Urinary bladder (tissue), 4 donors: ENCODE results near the gene CHST1. TPM values are rescaled to one million over a fixed set of nuclear protein-coding genes. Genes with fewer than 3 reads are reported as not detected.

Experiments
- DNase-seq: peaks from one replicate; pipeline ENCODE4 v3.0.0-alpha.2; 2015; ENCODE audit errors: extremely low spot score
- H3K27ac ChIP-seq: one replicate; pipeline ENCODE4 v1.5.1; 2013; ENCODE audit warnings: low read depth, mild to moderate bottlenecking, moderate library complexity
- H3K36me3 ChIP-seq: one replicate; pipeline ENCODE4 v1.6.1; 2013; ENCODE audit warnings: mild to moderate bottlenecking, moderate library complexity; ENCODE audit not compliant: insufficient read depth
- H3K4me1 ChIP-seq: one replicate; pipeline ENCODE4 v1.6.1; 2013; ENCODE audit warnings: mild to moderate bottlenecking, moderate library complexity; ENCODE audit not compliant: insufficient read depth
- H3K4me3 ChIP-seq: one replicate; pipeline ENCODE4 v1.5.1; 2013; ENCODE audit warnings: low read depth, low read length
- WGBS: extraction: QIAGEN DNeasy Blood & Tissue Kit; methylation state at CpG from one replicate; pipeline ENCODE4 v1.1.7; 2013; 5-methylcytosine and 5-hydroxymethylcytosine counted together
- polyA plus RNA-seq: library from polyadenylated mRNA; stranded (reverse); fragments of 200-250 nt; gene quantifications from one replicate; pipeline ENCODE4 v1.2.3, GENCODE V29; 2013
- total RNA-seq: library from RNA; depleted of rRNA; stranded (reverse); fragments of >200 nt; gene quantifications from one replicate; pipeline ENCODE4 v1.2.3, GENCODE V29; 2014
- donor health status: healthy with polysubstance abuse.
- donor health status: healthy.

Gene CHST1
- total and polyA plus RNA-seq, 2 donors, result 2.7 to 4.2 TPM

DNA sequence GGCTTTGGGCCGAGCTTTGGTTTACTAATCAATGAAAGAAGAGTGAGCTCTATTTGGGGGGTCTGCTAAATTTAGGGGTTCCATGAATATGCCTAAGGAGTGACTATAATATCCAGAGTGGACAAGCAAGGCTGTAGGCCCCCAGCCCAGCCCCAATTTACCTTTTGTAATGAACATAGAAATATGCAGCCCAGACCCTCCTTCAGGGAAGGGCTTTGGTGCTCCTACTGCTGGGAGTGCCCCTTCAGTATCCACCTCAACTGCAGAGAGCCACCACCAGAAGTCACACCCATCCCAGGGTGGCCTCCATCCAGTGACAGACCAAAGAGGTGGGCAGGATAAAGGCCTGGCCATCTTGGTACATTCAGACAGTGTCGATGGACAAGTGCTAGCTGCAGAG lies 43.1 kb downstream of the CHST1 start:
- no peak overlapping the region for H3K4me3 ChIP-seq
- no peak overlapping the region for H3K27ac ChIP-seq
- no peaks in the 10 kb centered on the region for H3K36me3 ChIP-seq
- H3K4me1 ChIP-seq, result no peaks in the 10 kb centered on the region
- 90% methylated on average over 2 of the region's 2 CpGs for WGBS
- no peak for DNase-seq

DNA sequence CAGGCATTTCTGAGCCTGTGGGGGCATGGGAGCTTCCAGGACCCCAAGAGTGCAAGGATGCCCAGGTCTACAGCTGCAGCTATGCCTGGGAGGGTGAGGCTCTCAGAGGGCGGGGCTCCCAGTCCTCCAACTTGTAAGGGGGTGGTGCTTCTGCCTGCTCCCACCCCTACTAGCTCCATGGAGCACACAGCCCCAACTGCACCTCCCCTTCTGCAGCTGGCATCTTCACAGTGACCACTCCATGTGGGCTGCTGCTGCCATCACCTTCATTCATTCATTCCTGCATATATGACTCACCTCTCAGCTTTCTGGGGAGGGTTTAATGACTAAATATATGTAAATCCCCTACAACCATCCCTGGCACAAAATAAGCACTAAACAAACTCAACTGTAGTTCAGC lies 43.8 kb downstream of the CHST1 start:
- no peak for DNase-seq
- no peaks in the 10 kb centered on the region for H3K36me3 ChIP-seq
- no peak overlapping the region for H3K4me3 ChIP-seq
- H3K4me1 ChIP-seq, result no peaks in the 10 kb centered on the region
- H3K27ac ChIP-seq, result no peak overlapping the region
- 59% methylated on average over 1 of the region's 1 CpG for WGBS

DNA sequence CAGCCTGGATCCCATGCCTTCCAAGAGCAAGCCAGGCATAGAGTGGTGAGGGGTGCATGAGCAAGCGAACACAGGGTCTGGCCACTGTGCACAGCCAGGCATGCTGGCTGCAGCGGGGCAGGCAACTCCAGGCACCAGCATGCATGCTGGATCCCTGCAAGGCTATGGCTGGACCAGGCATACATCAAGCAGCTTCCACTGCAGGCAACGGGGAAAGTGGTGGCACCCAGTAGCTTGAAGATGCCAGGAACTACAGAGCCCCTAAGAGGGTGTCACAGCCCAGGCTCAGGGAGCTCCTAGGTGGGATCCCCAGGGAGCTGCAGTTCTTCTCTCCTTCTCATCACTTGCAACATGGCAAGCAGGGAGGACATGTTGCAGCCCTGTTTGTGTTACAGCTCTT lies 45.2 kb downstream of the CHST1 start:
- DNase-seq, result no peak
- Histone ChIP-seq H3K36me3 (no peaks in the 10 kb centered on the region), H3K4me1 (no peaks in the 10 kb centered on the region), H3K27ac (no peak overlapping the region), H3K4me3 (no peak overlapping the region)
- 90% methylated on average over 3 of the region's 3 CpGs for WGBS

DNA sequence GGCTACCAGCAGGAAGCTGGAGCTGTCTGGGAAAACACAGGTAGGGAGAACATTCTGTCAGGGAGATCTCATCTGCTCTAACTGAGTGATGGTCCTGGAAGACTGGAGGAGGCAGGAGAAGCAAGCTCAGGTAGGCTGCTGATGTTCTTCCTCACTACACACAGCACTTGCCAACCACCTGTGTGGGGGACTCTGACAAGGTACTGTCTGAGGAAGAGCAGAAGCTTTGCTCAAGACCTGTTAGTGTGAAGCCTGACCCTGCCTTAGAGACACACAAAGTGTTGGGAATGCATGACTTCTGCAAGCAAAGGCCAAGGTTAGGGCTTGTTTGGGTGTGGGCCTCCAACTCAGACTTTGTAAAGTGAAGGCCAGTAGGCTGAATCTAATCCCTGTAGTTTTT lies 46.5 kb downstream of the CHST1 start:
- Histone ChIP-seq H3K4me3 (no peak overlapping the region), H3K4me1 (no peaks in the 10 kb centered on the region), H3K36me3 (no peaks in the 10 kb centered on the region), H3K27ac (no peak overlapping the region)
- no peak for DNase-seq

DNA sequence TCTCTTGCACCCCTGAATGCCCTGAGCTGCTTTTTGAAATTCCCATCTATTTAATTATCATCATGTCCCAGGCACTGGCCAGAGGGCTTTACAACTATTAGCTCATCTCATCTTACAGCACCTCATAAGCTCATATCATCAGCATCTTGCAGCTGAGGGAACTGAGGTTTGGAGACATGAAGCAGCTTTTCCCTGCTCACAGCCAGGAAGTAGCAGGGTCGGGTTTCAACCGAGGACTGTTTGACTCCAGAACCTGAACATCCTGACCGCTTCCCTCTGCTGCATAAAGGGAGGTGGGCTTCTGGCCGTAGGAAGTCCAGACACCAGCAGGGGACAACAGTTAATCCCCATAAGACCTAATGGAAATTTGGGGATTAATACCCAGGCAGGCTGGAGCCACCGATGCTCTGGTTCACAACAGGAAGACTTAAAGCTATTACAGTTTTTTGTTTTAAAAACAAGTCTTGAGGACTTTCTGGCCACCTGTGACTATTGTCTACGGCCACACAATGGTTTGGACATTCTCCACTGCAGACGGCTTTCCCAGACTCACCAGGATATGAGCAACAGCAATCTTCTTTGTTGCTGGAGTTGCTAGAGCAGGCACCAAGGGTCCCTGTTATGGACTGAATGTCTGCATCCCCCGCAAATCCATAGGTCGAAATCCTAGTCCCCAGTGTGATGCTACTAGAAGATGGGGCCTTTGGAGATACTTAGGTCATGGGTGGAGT lies 47.4 kb downstream of the CHST1 start:
- no peak for DNase-seq
- Histone ChIP-seq H3K4me3 (no peak overlapping the region), H3K4me1 (no peaks in the 10 kb centered on the region), H3K27ac (no peak overlapping the region), H3K36me3 (no peaks in the 10 kb centered on the region)
- WGBS, result 35% methylated on average over 9 of the region's 9 CpGs

DNA sequence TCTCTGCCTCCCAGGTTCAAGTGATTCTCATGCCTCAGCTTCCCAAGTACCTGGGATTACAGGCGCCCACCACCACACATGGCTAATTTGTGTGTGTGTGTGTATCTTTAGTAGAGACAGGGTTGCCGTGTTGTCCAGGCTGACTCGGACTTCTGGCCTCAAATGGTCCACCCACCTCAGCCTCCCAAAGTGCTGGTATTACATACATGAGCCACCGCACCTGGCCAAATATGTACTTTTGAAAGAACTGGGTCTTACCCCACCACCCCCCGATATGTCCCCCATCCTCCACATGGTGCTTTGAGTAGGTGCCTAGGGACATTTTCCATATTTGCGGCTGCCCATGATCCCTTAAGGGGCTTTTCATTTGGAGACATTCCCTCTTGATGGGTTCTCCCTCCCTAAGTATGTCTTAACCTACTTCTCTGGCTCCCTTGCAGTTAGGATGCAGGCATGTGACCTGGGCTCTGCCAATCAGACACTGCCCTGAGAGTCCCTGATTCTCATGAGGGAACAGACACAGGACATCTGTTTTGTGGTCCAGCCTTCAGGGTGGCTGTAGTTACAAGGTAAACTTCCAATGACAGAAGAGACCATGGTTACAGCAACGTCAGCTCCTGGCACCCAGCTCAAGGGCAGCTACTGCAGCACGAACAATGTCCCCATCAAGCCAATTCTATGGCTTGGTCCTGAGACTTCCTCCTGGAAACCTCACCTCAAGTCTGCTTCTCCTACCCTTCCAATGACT lies 48.4 kb downstream of the CHST1 start:
- H3K36me3 ChIP-seq, result no peaks in the 10 kb centered on the region
- H3K4me3 ChIP-seq, result no peak overlapping the region
- H3K4me1 ChIP-seq, result no peaks in the 10 kb centered on the region
- DNase-seq, result no peak
- no peak overlapping the region for H3K27ac ChIP-seq
- WGBS, result 86% methylated on average over 8 of the region's 8 CpGs

DNA sequence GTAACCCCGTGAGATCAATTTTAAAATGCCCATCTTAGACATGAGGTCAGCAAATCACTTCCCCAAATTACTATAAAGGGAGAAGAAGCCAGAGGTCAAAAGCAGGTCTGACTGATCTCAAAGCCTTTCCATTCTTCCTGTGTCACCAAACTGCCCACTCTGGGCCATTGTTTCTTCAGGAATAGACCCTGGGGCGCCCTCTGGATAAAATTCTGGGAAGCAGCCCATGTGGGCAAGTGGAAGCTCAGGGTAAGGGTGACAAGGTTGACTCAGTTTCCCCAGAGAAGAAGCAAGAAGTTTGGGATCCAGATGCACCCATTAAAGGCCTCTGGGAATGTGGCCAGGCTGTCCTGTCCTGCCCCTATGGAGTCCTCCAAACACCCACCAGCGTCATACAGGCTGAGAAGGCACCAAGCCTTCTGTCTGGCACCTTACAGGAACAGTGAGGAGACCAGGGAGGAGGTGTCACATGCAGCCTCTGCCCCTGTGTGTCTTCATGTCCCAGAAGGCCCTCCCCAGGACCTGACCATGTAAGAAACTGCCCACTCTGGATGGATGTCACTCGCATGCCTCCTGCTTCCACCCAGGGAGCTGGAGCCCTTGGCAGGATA lies 50.1 kb downstream of the CHST1 start:
- no peak overlapping the region for H3K27ac ChIP-seq
- DNase-seq, result no peak
- no peaks in the 10 kb centered on the region for H3K36me3 ChIP-seq
- no peak overlapping the region for H3K4me3 ChIP-seq
- WGBS, result 78% methylated on average over 4 of the region's 4 CpGs
- no peaks in the 10 kb centered on the region for H3K4me1 ChIP-seq

DNA sequence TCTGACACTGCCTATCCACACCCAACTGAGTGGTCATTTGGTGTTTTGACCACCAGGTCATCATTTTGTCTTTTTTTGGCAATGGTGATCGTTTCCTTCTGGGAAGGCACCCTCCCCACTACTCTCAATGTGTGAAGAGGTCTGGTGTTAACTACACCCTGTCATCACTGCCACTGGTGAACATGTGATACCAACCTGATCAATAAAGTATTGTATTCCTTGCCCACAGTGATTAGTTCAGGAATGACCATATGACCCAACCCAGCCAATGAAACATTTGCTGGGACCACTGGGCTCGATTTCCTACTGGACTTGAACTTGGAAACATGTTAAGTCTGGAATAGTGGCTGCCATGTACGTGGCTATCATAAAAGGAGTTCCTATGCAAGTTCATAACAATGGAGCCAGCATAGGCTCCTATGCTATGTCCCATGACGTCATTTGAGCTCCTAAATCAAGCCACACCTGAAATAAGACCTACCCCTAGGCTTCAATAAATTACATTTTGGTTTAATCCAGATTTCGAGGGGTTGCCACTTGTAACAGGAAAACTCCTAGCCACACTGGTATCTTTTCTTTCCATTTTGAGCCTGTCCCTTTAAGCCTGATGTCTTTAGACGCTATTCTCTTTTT lies 51.1 kb downstream of the CHST1 start:
- no peak for DNase-seq
- H3K27ac ChIP-seq, result no peak overlapping the region
- H3K4me3 ChIP-seq, result no peak overlapping the region
- 64% methylated on average over 6 of the region's 6 CpGs for WGBS
- no peaks in the 10 kb centered on the region for H3K4me1 ChIP-seq
- H3K36me3 ChIP-seq, result no peaks in the 10 kb centered on the region

DNA sequence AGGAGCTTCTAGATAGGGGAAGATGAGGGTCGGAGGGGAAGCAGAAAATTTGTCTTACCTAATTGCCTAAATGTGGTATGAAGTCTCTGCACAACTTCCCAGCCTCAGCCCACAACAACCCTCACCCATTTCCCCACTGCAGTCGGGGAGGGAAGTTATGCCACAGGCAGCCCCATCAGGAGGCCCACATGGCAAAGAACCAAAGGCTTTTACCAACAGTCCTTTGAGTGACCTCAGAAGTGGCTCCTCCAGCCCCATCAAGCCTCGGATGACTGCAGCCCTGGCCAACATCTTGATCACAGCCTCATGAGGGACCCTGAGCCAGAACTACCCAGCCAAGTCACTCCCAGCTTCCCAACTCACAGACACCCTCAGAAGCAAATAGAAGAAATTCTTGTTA lies 54.8 kb downstream of the CHST1 start:
- WGBS, result 55% methylated on average over 3 of the region's 3 CpGs

DNA sequence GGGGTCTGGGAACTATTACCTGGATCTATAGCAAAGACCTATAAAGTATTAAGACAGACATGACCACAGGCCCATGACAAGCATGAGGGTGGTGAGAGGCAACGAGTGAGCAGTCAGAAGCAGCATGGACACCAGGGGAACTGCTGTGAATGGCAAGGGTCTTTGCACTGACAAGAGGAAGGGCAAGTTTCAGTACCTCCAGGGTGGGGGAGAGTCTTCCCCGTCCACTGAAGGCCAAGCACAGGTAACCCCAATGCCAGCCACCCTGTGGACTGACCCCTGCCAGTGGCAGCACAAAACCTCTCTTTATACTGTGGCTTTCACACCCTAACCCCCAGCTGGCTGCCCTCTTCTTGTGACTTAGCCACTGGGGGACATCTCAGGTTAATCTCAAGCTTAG lies 55.5 kb downstream of the CHST1 start:
- no peak for DNase-seq
- WGBS, result 41% methylated on average over 2 of the region's 2 CpGs
- Histone ChIP-seq H3K36me3 (no peaks in the 10 kb centered on the region), H3K4me1 (no peaks in the 10 kb centered on the region), H3K27ac (no peak overlapping the region), H3K4me3 (no peak overlapping the region)

More for the DNA sequence above, 54.8 kb downstream of the CHST1 start:
- DNase-seq, result no peak
- Histone ChIP-seq H3K27ac (no peak overlapping the region), H3K4me3 (no peak overlapping the region), H3K36me3 (no peaks in the 10 kb centered on the region), H3K4me1 (no peaks in the 10 kb centered on the region)

DNA sequence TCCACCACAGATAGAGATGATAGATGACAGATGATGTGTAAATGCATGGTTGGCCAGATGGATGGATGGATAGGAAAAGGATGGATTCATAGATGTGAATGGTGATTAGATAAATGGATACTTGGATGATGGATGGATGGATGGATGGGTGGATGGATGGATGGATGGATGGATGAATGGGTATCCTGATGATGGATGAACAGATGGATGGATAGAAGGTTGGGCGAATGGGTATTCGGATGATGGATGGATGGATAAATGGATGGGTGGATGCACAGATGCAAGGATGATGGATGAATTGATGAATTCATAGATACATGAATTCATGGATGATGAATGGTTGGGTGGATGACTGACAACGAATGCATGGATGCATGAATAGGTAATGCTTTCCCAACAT lies 56.1 kb downstream of the CHST1 start:
- no peaks in the 10 kb centered on the region for H3K36me3 ChIP-seq
- DNase-seq, result no peak
- no peak overlapping the region for H3K27ac ChIP-seq
- H3K4me3 ChIP-seq, result no peak overlapping the region
- WGBS, result 90% methylated on average over 3 of the region's 3 CpGs
- no peaks in the 10 kb centered on the region for H3K4me1 ChIP-seq

DNA sequence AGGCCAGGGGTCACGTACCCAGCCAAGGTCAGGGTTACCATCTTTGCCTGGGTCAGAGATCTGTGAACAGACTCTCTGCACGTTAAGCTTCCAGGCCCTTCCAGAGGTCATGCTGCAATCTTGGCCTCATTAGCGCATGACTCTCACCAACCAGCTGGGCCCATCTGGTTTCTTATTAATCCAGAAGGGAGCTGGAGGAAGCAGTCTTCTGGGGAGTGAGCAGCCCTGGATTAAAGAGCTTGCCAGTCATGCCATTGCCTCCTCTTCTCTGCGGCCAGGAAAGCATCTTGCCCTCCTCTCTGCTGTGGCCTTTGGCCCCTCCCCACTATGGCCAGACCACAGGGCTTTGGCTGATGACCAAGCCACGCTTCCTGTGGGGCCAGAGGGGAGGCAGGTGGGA lies 57.4 kb downstream of the CHST1 start:
- 43% methylated on average over 5 of the region's 5 CpGs for WGBS
- DNase-seq, result no peak

DNA sequence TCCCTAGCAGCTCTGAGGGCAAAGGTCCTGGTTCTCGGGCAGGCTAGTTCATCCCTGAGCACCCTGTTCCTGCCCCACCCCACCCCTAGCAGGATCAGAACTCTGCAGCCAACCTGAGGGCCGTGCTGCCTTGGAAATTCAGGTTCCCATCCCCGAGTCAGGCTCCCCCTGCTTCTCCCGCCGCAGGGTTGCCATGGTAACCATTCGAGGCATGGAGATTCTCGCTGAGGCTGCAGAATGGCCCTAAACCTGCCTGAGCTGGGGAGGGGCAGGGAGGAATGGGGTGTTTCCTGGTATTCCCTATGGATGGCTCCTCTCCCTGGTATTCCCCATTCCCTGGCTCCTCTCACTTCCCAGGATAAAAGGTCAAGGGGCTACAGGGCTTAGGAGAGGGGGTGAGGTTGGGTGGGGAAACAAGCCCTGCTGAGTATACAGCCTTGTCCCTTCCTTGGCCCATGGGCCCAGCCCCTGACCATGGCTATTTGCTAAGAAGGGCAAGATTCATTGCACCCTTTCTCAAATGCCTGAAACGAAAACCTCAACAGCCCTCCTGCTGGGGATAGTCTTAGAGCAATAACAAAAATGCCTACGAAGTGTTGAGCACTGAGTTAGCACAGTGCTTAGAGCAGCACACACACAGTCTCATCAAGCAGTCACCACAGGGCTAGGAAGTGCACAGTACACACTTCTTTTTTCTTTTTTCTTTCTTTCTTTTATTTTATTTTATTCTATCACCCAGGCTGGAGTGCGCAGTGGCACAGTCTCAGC lies 58.7 kb downstream of the CHST1 start:
- no peak overlapping the region for H3K4me3 ChIP-seq
- H3K27ac ChIP-seq, result no peak overlapping the region
- H3K4me1 ChIP-seq, result no peaks in the 10 kb centered on the region
- WGBS, result 24% methylated on average over 10 of the region's 10 CpGs
- DNase-seq, result no peak
- no peaks in the 10 kb centered on the region for H3K36me3 ChIP-seq

More for the DNA sequence above, 57.4 kb downstream of the CHST1 start:
- Histone ChIP-seq H3K4me1 (no peaks in the 10 kb centered on the region), H3K36me3 (no peaks in the 10 kb centered on the region), H3K27ac (no peak overlapping the region), H3K4me3 (no peak overlapping the region)
